GM18498 (cell line): ENCODE measurements around the gene UQCC5.
A peak's percentile ranks its signal among the peaks of the same experiment; 100 is the strongest.

Experiments
- ATAC-seq: cut with Tn5 transposase; IDR thresholded peaks from one replicate; pipeline ENCODE4 v1.9.1; 2021; ENCODE audit warnings: mild to moderate bottlenecking, moderate library complexity; ENCODE audit not compliant: unreplicated experiment

The UQCC5 gene

DNA sequence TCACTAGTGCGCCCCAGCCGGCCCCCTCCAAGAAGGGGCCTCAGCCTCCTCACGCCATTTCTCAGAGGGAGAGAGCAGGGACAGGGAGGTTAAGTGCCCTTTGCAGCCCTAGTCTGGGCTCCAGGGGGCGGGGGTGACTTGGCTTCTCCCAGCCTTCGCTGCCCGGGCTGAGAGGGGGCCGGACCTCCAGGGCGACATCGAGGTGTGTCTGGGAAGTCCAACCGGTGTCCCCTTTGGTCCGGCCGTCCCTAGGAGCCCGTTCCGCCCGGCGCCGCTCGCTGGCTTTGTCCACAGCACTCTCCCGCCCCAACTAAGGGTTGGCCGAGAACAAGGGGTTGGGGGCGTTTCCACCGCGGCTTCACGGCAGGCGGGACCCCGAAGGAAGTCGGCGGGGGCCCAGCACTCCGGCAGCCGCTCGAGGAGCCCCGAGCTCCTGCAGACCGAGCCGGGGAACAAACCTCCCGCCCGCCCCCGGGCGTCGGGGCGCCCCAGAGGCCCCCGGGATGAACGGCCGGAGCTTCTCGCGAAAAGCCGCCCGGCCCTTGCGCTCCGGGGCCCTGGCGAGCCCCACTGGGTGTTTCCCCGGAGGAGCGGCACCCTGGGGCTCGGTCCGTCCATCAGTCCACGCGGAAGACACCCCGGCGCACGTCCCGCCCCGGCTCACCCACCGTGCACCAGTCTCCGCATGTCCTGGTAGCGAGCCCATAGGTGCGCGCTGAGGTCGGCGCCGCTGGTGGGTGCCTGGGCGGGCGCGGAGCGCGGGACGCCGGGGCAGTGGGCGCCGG lies 3.4 kb upstream of the UQCC5 start:
- peak; percentile 0 for ATAC-seq

DNA sequence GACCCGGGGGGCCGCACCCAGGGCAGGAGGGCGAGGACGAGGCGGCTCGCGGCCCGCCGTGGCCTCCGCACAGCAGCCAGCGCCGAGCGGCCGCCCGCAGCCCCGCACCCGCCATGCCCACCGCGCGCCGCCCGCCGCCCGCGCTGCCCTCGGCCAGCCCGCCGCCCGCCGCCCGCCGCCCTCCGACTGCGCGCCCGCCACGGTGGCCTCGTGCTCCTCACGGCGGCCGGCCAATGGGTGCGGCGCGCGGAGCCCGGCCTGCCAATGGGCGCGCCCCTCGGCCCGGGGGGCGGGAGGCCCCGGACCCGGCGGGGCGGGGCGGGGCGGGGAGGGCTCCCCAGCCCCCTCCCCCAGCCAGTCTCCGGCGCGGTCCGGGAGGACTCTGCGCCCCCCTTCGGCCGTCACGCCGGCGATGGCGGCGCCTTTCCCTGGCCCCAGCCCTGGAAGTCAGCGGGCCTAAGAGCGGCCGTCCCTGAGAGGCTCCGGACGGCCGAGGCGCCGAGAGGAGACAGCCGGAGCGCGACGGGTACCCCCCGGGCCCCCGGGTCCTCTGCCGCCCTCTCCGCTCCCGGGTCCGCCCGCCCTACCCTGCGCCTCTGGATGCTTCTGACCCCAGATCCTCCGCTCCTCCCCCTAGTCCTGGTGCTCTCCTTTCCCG lies 2.7 kb upstream of the UQCC5 start, which contains the start of gene NT5DC2:
NT5DC2 (minus strand) TSS at position 235 of the 658 bp plus-strand sequence; CDS start at position 115, 120 bp downstream.
- ATAC-seq = peak; percentile 38

DNA sequence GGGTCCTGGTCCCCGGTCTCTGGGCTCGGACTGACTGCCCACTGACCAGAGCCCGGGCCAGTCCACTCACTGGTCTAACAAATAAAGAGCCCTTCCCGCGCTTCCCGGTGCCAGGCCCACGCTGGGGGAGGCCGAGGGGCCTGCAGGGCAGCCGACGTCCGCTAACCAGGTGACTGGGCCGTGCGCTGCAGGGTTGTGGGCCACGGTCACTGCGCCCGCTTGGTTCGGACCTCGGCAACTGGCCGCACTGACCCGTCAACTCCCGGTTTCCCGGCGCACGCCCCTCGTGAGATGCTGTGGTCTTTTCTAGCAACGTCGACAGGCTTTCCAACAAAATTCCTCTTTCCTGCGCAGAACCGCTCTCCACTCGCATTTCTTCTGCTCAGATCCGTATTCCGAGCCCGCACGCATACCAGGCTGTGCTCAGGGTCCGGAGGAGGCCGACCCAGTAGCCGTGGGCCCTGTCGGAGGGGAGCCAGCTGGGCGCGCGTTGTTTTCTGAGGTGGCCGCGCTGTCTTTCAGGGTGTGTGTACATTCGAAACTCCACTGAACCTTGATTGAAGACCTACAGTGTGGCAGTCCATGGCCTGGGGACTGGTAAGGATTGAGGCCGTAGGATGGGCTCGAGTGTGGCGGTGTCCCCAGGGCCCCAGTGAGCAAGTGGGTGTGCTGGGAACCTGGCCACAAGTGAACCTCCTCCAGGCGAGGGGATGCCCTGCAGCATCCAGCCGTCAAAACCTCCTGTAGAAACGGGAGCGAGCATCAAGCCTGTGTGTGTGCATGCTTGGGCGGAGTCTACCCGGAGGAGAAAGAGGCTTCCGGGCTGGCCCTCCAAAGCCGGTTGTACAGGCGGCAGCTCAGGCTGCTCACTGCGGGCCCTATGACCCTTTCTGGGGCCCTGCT lies 1.9 kb upstream of the UQCC5 start:
- no peak for ATAC-seq

GRCh38 chr3:52535411-52536111 lies 844 bp upstream of the UQCC5 start:
- no peak for ATAC-seq

GRCh38 chr3:52536112-52536368 lies 365 bp upstream of the UQCC5 start:
- no peak for ATAC-seq

GRCh38 chr3:52537165-52537620 lies 788 bp downstream of the UQCC5 start:
- ATAC-seq = no peak

GRCh38 chr3:52537726-52538421 lies 1.5 kb downstream of the UQCC5 start:
- ATAC-seq = no peak

DNA sequence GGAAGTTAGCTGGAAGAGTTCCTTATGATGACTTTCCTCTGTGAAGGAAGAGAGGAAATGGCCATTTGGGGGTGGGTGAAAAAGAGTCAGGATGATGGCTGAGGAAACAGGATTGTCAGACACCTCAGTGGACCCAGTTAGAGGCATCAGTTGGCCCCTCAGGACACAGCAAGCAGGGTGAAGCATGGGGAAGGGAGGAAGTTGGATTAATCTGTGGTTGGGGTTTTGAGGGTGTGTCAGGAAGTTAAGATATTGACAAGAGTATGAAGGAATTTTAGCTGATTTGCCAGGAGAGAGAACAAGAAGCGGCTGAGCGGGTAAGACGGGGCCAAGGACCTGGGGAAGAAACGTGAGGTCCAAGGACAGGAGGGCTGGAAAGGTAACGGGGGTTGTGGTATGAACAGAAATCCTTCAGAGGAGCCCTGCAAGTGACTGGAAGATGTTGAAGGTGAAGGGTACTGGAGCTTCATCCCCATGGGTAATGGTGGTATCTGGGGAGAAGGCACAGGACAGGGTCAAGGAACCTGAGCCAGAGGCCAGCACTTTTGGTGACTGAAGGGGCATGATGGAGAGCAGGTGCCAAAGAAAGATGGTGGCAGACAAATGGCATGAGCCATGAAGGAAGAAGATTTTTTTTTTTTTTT lies 2.7 kb downstream of the UQCC5 start:
- no peak for ATAC-seq

DNA sequence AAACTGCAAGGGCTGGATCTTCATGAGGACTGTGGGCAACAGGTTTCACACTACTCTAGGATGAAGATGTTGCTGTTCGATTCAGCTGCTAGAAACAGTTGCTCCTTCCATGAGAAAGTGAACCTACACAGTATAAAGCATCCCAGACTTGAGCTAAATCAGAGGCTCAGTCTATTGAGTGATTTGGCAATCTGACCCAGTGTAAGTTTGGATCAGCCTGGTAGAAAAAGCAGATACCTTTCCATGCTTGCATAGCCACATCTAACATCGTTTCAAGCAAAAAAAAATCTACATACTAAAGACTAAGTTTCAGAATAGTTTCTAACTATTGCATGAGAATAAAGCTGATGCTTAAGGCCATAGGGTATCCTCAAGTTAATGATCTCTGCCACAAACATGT lies 4.6 kb downstream of the UQCC5 start:
- no peak for ATAC-seq

DNA sequence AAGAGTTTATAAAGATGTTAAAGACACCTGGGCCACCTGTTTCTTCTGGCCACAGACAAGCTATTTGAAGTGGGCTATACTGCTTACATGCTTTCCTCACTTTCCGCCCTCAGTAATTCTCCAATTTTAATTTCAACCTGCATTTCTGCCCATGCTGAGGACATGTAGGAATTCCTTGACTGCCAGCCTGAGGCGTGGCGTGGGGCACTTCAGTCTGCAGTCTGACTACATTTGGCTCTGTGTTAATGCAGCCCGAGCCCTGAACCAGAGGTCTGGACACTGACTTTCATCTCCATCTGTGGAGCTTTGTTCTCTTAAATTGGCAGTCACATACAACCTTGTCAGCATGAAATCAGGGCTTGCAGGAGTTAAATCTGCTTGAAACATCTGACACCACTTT lies 8.5 kb downstream of the UQCC5 start:
- ATAC-seq = no peak

DNA sequence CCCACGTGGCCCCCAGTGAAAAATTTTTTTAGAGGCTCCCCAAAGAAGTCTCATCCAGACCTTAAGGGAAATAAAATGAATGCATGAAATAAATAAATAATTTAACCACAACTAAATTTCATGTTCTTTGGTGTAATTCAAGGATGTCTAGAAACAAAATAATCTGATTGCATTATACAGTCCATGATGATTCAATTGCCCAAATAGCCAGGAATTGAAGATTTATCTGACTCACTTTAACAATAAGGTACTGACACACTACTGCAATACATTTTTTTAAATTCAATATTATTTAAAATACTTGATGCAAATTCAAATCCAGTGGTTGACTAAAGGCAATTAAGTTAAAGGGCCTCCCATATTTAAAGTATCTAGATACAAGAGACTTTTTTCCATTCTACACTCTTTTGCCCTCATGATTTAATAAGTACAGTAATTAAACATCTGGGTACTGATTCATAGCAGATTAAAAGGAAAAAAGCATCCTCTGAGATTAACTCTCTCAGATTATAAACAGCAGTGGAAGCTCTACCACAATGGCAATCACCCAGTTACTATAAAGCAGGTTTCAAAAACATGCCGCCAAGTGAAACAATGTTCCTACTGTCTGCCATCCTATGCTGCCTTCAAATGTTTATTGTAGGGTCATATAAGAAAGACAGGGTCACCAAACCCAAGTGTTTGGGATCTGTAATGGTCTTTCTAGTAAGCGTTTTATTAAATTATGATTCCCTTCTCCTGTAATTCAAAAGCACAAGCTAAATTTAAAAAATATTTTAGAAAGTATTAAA lies 9.9 kb downstream of the UQCC5 start:
- no peak for ATAC-seq

DNA sequence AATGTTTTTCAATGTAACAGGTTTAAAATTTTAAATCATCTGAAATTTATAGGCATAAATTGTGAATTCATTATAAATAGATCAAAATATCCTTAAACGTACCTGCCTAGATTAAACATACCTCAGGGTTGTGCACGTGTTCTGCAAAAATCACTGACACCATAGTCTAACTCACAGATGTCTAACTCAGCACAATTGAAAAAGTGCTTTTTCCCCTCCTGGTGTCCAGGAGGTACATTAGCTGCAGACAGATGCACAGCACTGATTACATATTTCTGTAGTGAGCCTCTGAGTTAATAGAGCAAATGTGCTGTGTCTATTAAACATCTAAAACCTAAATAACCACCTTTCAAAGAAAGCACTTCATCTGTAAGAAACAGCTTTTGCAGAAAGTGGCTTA lies 10.7 kb downstream of the UQCC5 start:
- no peak for ATAC-seq

GRCh38 chr3:52551118-52551517 lies 14.7 kb downstream of the UQCC5 start:
- no peak for ATAC-seq

DNA sequence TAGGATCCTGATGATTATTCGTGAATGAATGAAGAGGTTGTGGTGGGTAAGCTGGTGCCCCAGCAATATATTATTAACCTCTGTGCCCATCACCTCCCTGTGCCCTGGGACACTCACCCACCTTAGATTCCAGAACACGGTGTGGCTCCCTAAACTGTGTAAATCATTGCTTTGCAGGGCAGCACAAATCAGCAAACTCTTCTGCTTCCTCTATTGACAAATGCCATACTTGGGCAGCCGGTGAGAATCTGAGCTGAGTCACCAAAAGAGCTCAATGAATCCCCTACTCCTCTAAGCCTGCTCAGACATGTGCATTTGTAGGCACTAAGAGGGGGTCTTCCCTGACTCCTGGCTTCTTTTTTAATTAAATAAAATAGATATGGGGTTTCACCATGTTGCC lies 15.7 kb downstream of the UQCC5 start:
- no peak for ATAC-seq

GRCh38 chr3:52554026-52554755 lies 17.8 kb downstream of the UQCC5 start:
- no peak for ATAC-seq

DNA sequence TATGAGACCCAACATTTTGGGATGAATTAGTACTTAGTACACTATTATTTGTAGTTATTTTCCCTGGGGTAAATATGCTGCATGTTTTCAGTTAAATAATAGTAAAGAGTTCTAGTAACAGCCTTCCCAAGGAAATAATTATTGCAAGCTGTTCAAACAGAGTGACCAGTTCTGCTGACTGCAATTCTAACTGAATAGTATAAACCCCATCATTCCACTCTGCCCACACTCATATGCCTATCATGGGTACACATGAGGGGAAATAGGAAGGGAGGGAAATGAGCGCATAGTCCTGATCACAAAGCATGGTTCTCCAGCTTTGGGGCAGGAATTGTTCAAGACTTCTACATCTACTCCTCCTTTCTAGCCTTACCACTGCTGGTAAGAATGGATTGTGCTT lies 18.7 kb downstream of the UQCC5 start:
- ATAC-seq = no peak

- ATAC-seq = no peak
Measured at GRCh38 chr3:52557011-52557960, 20.9 kb downstream of the UQCC5 start.
